ENCODE data around the gene RGS11. TPM values are rescaled to one million over a fixed set of nuclear protein-coding genes. Genes with fewer than 3 reads are reported as not detected.
A peak's percentile ranks its signal among the peaks of the same experiment; 100 is the strongest.

RGS11 gene
- total RNA-seq, 3 donors from 2014 or later (not counting 1 experiment from before 2014, with no cell fraction given): 0.25 TPM; not detected in 2

GRCh38 chr16:228852-229730 lies 46.7 kb downstream of the RGS11 start, which contains the start of gene LUC7L:
Gene LUC7L, minus strand, starts transcription at chr16:229449. Its CDS starts 110 bp downstream, at chr16:229339.
- TF ChIP-seq, protein P1, sequence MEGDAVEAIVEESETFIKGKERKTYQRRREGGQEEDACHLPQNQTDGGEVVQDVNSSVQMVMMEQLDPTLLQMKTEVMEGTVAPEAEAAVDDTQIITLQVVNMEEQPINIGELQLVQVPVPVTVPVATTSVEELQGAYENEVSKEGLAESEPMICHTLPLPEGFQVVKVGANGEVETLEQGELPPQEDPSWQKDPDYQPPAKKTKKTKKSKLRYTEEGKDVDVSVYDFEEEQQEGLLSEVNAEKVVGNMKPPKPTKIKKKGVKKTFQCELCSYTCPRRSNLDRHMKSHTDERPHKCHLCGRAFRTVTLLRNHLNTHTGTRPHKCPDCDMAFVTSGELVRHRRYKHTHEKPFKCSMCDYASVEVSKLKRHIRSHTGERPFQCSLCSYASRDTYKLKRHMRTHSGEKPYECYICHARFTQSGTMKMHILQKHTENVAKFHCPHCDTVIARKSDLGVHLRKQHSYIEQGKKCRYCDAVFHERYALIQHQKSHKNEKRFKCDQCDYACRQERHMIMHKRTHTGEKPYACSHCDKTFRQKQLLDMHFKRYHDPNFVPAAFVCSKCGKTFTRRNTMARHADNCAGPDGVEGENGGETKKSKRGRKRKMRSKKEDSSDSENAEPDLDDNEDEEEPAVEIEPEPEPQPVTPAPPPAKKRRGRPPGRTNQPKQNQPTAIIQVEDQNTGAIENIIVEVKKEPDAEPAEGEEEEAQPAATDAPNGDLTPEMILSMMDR (IDR thresholded peaks at IDR 0.05): no peak
- Mint-ChIP-seq H3K9me3 (no peaks in the 10 kb centered on the region), H3K27me3 (ENCODE audit: low read depth in 2 of 2) (no peaks in the 10 kb centered on the region), H3K4me3 (peak within 1 kb of the TSS; percentile 86), H3K36me3 (no peaks in the 10 kb centered on the region), H3K4me1 (peaks cover 21 to 23% of the 10 kb centered on the region in 2 donors), H3K27ac (peak within 1 kb of the TSS; percentile 89 to 94)
- Histone ChIP-seq H3K4me3 (ENCODE audit: low read length) (peak within 1 kb of the TSS; percentile 90), H3K9me3 (ENCODE audit: control insufficient read depth, insufficient read depth, low read length) (no peaks in the 10 kb centered on the region), H3K27me3 (ENCODE audit: control insufficient read depth, insufficient read depth, low read length) (no peaks in the 10 kb centered on the region), H3K4me1 (ENCODE audit: control insufficient read depth, insufficient read depth, low read length) (peaks cover 19% of the 10 kb centered on the region), H3K36me3 (ENCODE audit: control insufficient read depth, insufficient read depth, low read length) (peaks cover 23% of the 10 kb centered on the region), H3K27ac (ENCODE audit: low read length) (peak within 1 kb of the TSS; percentile 94)
- DNase-seq (peak; percentile 83 to 92), ATAC-seq (peak; percentile 88 to 93 (median 92))
- 1% methylated on average over 88 of the region's 88 CpGs for WGBS (ENCODE audit: insufficient coverage)
- intact Hi-C loops (cut with micrococcal nuclease): loop anchor here (5.0 kb wide), 1 partner anchor 123 kb away; the partner anchor contains the start of gene AXIN1

- Histone ChIP-seq H3K9me3 (ENCODE audit: control insufficient read depth, insufficient read depth, low read length) (no peaks in the 10 kb centered on the region), H3K27ac (ENCODE audit: low read length) (peak overlapping the region; percentile 94), H3K4me3 (ENCODE audit: low read length) (peak overlapping the region; percentile 90), H3K4me1 (ENCODE audit: control insufficient read depth, insufficient read depth, low read length) (peaks cover 15% of the 10 kb centered on the region), H3K36me3 (ENCODE audit: control insufficient read depth, insufficient read depth, low read length) (peaks cover 25% of the 10 kb centered on the region), H3K27me3 (ENCODE audit: control insufficient read depth, insufficient read depth, low read length) (no peaks in the 10 kb centered on the region)
- DNase-seq (no peak), ATAC-seq (peak in 2 of 3 donors; percentile 2 to 15)
- Mint-ChIP-seq H3K36me3 (no peaks in the 10 kb centered on the region), H3K4me1 (peaks cover 21 to 23% of the 10 kb centered on the region in 2 donors), H3K27ac (peak overlapping the region; percentile 89 to 94), H3K27me3 (ENCODE audit: low read depth in 2 of 2) (no peaks in the 10 kb centered on the region), H3K4me3 (peak overlapping the region; percentile 86), H3K9me3 (no peaks in the 10 kb centered on the region)
- WGBS (ENCODE audit: insufficient coverage): 32% methylated on average over 8 of the region's 9 CpGs
- TF ChIP-seq, protein P1 (IDR thresholded peaks at IDR 0.05): no peak
- intact Hi-C loops (cut with micrococcal nuclease): loop anchor here (5.0 kb wide), 1 partner anchor 124 kb away; the partner anchor contains the start of gene AXIN1
Measured at GRCh38 chr16:228151-228851, 47.4 kb downstream of the RGS11 start.

- 82% methylated on average over 4 of the region's 4 CpGs for WGBS (ENCODE audit: insufficient coverage)
- Histone ChIP-seq H3K36me3 (ENCODE audit: control insufficient read depth, insufficient read depth, low read length) (peaks cover 58% of the 10 kb centered on the region), H3K4me1 (ENCODE audit: control insufficient read depth, insufficient read depth, low read length) (no peaks in the 10 kb centered on the region), H3K27ac (ENCODE audit: low read length) (no peak overlapping the region), H3K4me3 (ENCODE audit: low read length) (no peak overlapping the region), H3K27me3 (ENCODE audit: control insufficient read depth, insufficient read depth, low read length) (no peaks in the 10 kb centered on the region), H3K9me3 (ENCODE audit: control insufficient read depth, insufficient read depth, low read length) (no peaks in the 10 kb centered on the region)
- Mint-ChIP-seq H3K27me3 (ENCODE audit: low read depth in 2 of 2) (no peaks in the 10 kb centered on the region), H3K4me3 (no peak overlapping the region), H3K36me3 (peaks cover 10% of the 10 kb centered on the region), H3K27ac (no peak overlapping the region), H3K9me3 (no peaks in the 10 kb centered on the region), H3K4me1 (peaks cover 5 to 14% of the 10 kb centered on the region in 2 donors)
- ATAC-seq: no peak
- DNase-seq: no peak
- intact Hi-C loops (cut with micrococcal nuclease): no loop called here
- TF ChIP-seq, protein P1 (IDR thresholded peaks at IDR 0.05): no peak
Measured at GRCh38 chr16:220021-220420, 55.7 kb downstream of the RGS11 start.

Other genes with a start within 250 kb of the RGS11 start
- gene POLR3K, start 222.3 kb downstream of the RGS11 start, total RNA-seq: 10 to 100 TPM; 10.6 to 14.6 (median 11.3) TPM
- 10 to 100 TPM in 2 of 3 donors, 1 to 10 TPM in 1; 6.4 to 13.4 (median 13.2) TPM for gene SNRNP25, start 222.1 kb downstream of the RGS11 start, total RNA-seq
- 1 to 10 TPM in 1 of 3 donors, under 1 TPM in 2; 0.26 to 1.1 (median 0.78) TPM for gene RHBDF1, start 203.3 kb downstream of the RGS11 start, total RNA-seq
- 10 to 100 TPM; 29.9 to 34.3 (median 31.5) TPM for gene MPG, start 197.7 kb downstream of the RGS11 start, total RNA-seq
- gene NPRL3, start 137.3 kb downstream of the RGS11 start, total RNA-seq: 10 to 100 TPM; 44.8 to 62.1 (median 55.7) TPM
- gene HBZ, start 123.3 kb downstream of the RGS11 start, total RNA-seq: not detected
- not detected for gene HBM, start 110.0 kb downstream of the RGS11 start, total RNA-seq
- gene HBA2, start 103.1 kb downstream of the RGS11 start, total RNA-seq: 1 to 10 TPM in 2 of 3 donors, not detected in 1; 3.2 to 9.9 TPM
- 10 to 100 TPM in 1 of 3 donors, not detected in 2; 16.9 TPM for gene HBA1, start 99.3 kb downstream of the RGS11 start, total RNA-seq
- 1 to 10 TPM in 2 of 3 donors, not detected in 1; 1.0 to 2.0 TPM for gene HBQ1, start 95.5 kb downstream of the RGS11 start, total RNA-seq
- 100 to 1,000 TPM; 129 to 168 (median 153) TPM for gene LUC7L, start 46.5 kb downstream of the RGS11 start, total RNA-seq
- 10 to 100 TPM; 32.4 to 42.6 (median 40.7) TPM for gene FAM234A, start 41.1 kb downstream of the RGS11 start, total RNA-seq
- gene ARHGDIG, start 4.6 kb upstream of the RGS11 start, total RNA-seq: 1 to 10 TPM in 1 of 3 donors, under 1 TPM in 1, not detected in 1; 0.49 to 1.4 TPM
- gene PDIA2, start 7.2 kb upstream of the RGS11 start, total RNA-seq: not detected
- 100 to 1,000 TPM; 100 to 122 (median 106) TPM for gene AXIN1, start 76.8 kb upstream of the RGS11 start, total RNA-seq
- gene MRPL28, start 94.6 kb upstream of the RGS11 start, total RNA-seq: 10 to 100 TPM; 33.9 to 38.9 (median 37.5) TPM
- gene PGAP6, start 106.0 kb upstream of the RGS11 start, total RNA-seq: 10 to 100 TPM; 48.0 to 66.7 (median 54.2) TPM
- gene NME4, start 121.3 kb upstream of the RGS11 start, total RNA-seq: 10 to 100 TPM; 10.7 to 27.4 (median 25.4) TPM
- gene DECR2, start 125.9 kb upstream of the RGS11 start, total RNA-seq: 10 to 100 TPM in 2 of 3 donors, 1 to 10 TPM in 1; 9.5 to 13.0 (median 12.9) TPM
- 10 to 100 TPM; 51.0 to 61.2 (median 55.3) TPM for gene RAB11FIP3, start 149.7 kb upstream of the RGS11 start, total RNA-seq